Tibial nerve (tissue), 4 donors: ENCODE results near the gene SH3D21. TPM values are rescaled to one million over a fixed set of nuclear protein-coding genes. Genes with fewer than 3 reads are reported as not detected.

Experiments
- DNase-seq, 2 donors: peaks; one replicate each; pipeline ENCODE4 v3.0.0-alpha.2; 2019; ENCODE audit warnings: low spot score in 2 of 2
- H3K27ac ChIP-seq, 4 donors: fragments of 200-600 bp; sonication (generic) in 3 of 4; one replicate each; pipeline ENCODE4 v1.5.1; 2017 to 2019; ENCODE audit warnings: mild to moderate bottlenecking in 1 of 4
- H3K27me3 ChIP-seq, 2 donors: fragments of 200-600 bp; sonication (generic) in 1 of 2; one replicate each; pipeline versions ENCODE4 v1.5.1 to v1.6.0; 2017 to 2019
- H3K36me3 ChIP-seq, 3 donors: fragments of 200-600 bp; sonication (generic); one replicate each; pipeline ENCODE4 v1.5.1; 2018 to 2019
- H3K4me1 ChIP-seq, 4 donors: fragments of 200-600 bp; sonication (generic) in 3 of 4; one replicate each; pipeline ENCODE4 v1.5.1; 2017 to 2019
- H3K4me3 ChIP-seq, 4 donors: fragments of 200-600 bp; sonication (generic) in 3 of 4; one replicate each; pipeline ENCODE4 v1.5.1; 2017 to 2019; ENCODE audit warnings: mild to moderate bottlenecking in 1 of 4, moderate library complexity in 1 of 4
- H3K9me3 ChIP-seq, 4 donors: fragments of 200-600 bp; sonication (generic) in 3 of 4; one replicate each; pipeline ENCODE4 v1.5.1; 2017 to 2019
- CTCF ChIP-seq, 5 experiments: fragments of 200-600 bp in 3 of 5; fragments of 450-650 bp in 2 of 5; sonication (generic) in 3 of 5; IDR thresholded peaks; one replicate each; pipeline ENCODE4 v1.5.1; 2016 to 2019; ENCODE audit warnings: antibody characterized with exemption in 5 of 5, mild to moderate bottlenecking in 3 of 5, moderate library complexity in 2 of 5
- EP300 ChIP-seq, 2 donors: sonication (generic); formaldehyde crosslinking; IDR thresholded peaks; one replicate each; pipeline ENCODE4 v1.6.1; 2017; ENCODE audit warnings: antibody characterized with exemption in 2 of 2, mild to moderate bottlenecking in 1 of 2
- POLR2A ChIP-seq, 2 donors: fragments of 450-650 bp; IDR thresholded peaks; one replicate each; pipeline ENCODE4 v1.6.1; 2017; ENCODE audit warnings: antibody characterized with exemption in 2 of 2, mild to moderate bottlenecking in 2 of 2, moderate library complexity in 2 of 2
- WGBS, 2 donors: methylation state at CpG; one replicate each; pipeline ENCODE4 v1.1.5; 2018; 5-methylcytosine and 5-hydroxymethylcytosine counted together
- total RNA-seq, 4 donors: library from RNA; depleted of rRNA; stranded (reverse); fragments of >200 nt; gene quantifications; one replicate each; pipeline ENCODE4 v1.1.0, GENCODE V29; 2016

SH3D21 gene
- total RNA-seq, result 1 to 10 TPM; 1.5 to 4.1 (median 2.4) TPM

- Histone ChIP-seq H3K4me3 (peak within 1 kb of the TSS; percentile 59 to 71 (median 66)), H3K27me3 (no peaks in the 10 kb centered on the region), H3K36me3 (peaks cover 3 to 43% (median 6%) of the 10 kb centered on the region in 3 donors), H3K27ac (peak within 1 kb of the TSS; percentile 15 to 84 (median 68)), H3K4me1 (peaks cover 0 to 21% (median 13%) of the 10 kb centered on the region in 4 donors), H3K9me3 (no peaks in the 10 kb centered on the region)
- peak in 1 of 2 donors; percentile 33 for DNase-seq
- TF ChIP-seq POLR2A (IDR thresholded peaks at IDR 0.05), result no peak
- TF ChIP-seq CTCF (IDR thresholded peaks at IDR 0.05), result peak in 1 of 5 experiments; percentile 17
- TF ChIP-seq EP300 (IDR thresholded peaks at IDR 0.05), result peak in 1 of 2 donors; percentile 2
- 0 to 4% methylated on average over 1 to 39 of the region's 65 CpGs for WGBS, 2 donors
These were observed at the start of gene SH3D21 for GRCh38 chr1:36306210-36306901. Gene SH3D21 (plus strand): TSS chr1:36306368. CDS start chr1:36306421, 53 bp downstream.

GRCh38 chr1:36256558-36257374, 49.4 kb upstream of the SH3D21 start:
- DNase-seq, result no peak
- Histone ChIP-seq H3K4me3 (no peak overlapping the region), H3K9me3 (no peaks in the 10 kb centered on the region), H3K4me1 (peaks cover 0 to 64% (median 23%) of the 10 kb centered on the region in 4 donors), H3K36me3 (peaks cover 0 to 27% (median 0%) of the 10 kb centered on the region in 3 donors), H3K27ac (no peak overlapping the region), H3K27me3 (no peaks in the 10 kb centered on the region)
- TF ChIP-seq CTCF (IDR thresholded peaks at IDR 0.05) (no peak), POLR2A (IDR thresholded peaks at IDR 0.05) (no peak), EP300 (IDR thresholded peaks at IDR 0.05) (no peak)
- 80 to 83% methylated on average over 14 of the region's 15 CpGs for WGBS, 2 donors

GRCh38 chr1:36257375-36257767, 48.8 kb upstream of the SH3D21 start:
- peaks cover 0 to 28% (median 0%) of the 10 kb centered on the region in 3 donors for H3K36me3 ChIP-seq
- no peak for TF ChIP-seq POLR2A (IDR thresholded peaks at IDR 0.05)
- peaks cover 0 to 61% (median 16%) of the 10 kb centered on the region in 4 donors for H3K4me1 ChIP-seq
- H3K27me3 ChIP-seq, result no peaks in the 10 kb centered on the region
- H3K27ac ChIP-seq, result no peak overlapping the region
- no peak overlapping the region for H3K4me3 ChIP-seq
- H3K9me3 ChIP-seq, result no peaks in the 10 kb centered on the region
- no peak for DNase-seq
- WGBS, 2 donors, result 93 to 97% methylated on average over 2 of the region's 2 CpGs

GRCh38 chr1:36258960-36259344, 47.2 kb upstream of the SH3D21 start:
- Histone ChIP-seq H3K4me3 (no peak overlapping the region), H3K27me3 (no peaks in the 10 kb centered on the region), H3K9me3 (no peaks in the 10 kb centered on the region), H3K36me3 (peaks cover 0 to 33% (median 0%) of the 10 kb centered on the region in 3 donors), H3K27ac (no peak overlapping the region), H3K4me1 (peaks cover 0 to 53% (median 11%) of the 10 kb centered on the region in 4 donors)
- WGBS, 2 donors, result 70 to 74% methylated on average over 1 of the region's 1 CpG
- TF ChIP-seq CTCF (IDR thresholded peaks at IDR 0.05), result no peak
- no peak for TF ChIP-seq POLR2A (IDR thresholded peaks at IDR 0.05)
- no peak for TF ChIP-seq EP300 (IDR thresholded peaks at IDR 0.05)
- no peak for DNase-seq

- H3K27me3 ChIP-seq, result no peaks in the 10 kb centered on the region
- H3K9me3 ChIP-seq, result no peaks in the 10 kb centered on the region
- no peak overlapping the region for H3K27ac ChIP-seq
- TF ChIP-seq CTCF (IDR thresholded peaks at IDR 0.05), result no peak
- TF ChIP-seq EP300 (IDR thresholded peaks at IDR 0.05), result no peak
- TF ChIP-seq POLR2A (IDR thresholded peaks at IDR 0.05), result no peak
- H3K4me1 ChIP-seq, result peaks cover 0 to 28% (median 0%) of the 10 kb centered on the region in 4 donors
- WGBS, 2 donors, result 86 to 90% methylated on average over 6 of the region's 6 CpGs
- no peak for DNase-seq
- no peak overlapping the region for H3K4me3 ChIP-seq
- peaks cover 0 to 31% (median 0%) of the 10 kb centered on the region in 3 donors for H3K36me3 ChIP-seq
These were observed 37.2 kb upstream of the SH3D21 start for GRCh38 chr1:36268981-36269380.
